Stimulated activated naive CD8-positive, alpha-beta T cell treated with anti-CD3 and anti-CD28 coated beads, Interleukin-15, amount 100 ng/mL, for 72 hours (primary cell): ENCODE results near the gene RARG.
A peak's percentile ranks its signal among the peaks of the same experiment; 100 is the strongest.

Experiments used
- ATAC-seq: fragments of 150-1000 bp; cut with Tn5 transposase; 2 replicates; pipeline ENCODE4 v1.10.0; 2021; ENCODE audit warnings: mild to moderate bottlenecking, moderate library complexity
- DNase-seq, 2 donors: peaks; one replicate each; pipeline ENCODE4 v3.0.0; 2021 to 2022
- H3K27ac Mint-ChIP-seq, 2 donors: one replicate each; pipeline ENCODE4 v1.8.0; 2022; ENCODE audit warnings: mild to moderate bottlenecking in 2 of 2, mixed read lengths in 2 of 2, moderate library complexity in 2 of 2
- H3K27me3 Mint-ChIP-seq: one replicate; pipeline ENCODE4 v1.8.0; 2022; ENCODE audit warnings: mixed read lengths
- H3K4me1 Mint-ChIP-seq: one replicate; pipeline ENCODE4 v1.8.0; 2022; ENCODE audit warnings: mild to moderate bottlenecking, mixed read lengths
- H3K4me3 Mint-ChIP-seq, 2 donors: one replicate each; pipeline ENCODE4 v1.8.0; 2022; ENCODE audit warnings: mild to moderate bottlenecking in 2 of 2, mixed read lengths in 2 of 2, moderate library complexity in 1 of 2
- H3K9me3 Mint-ChIP-seq, 2 donors: one replicate each; pipeline ENCODE4 v1.8.0; 2022; ENCODE audit warnings: mixed read lengths in 2 of 2

RARG gene

GRCh38 chr12:53221203-53222080 lies 10.6 kb downstream of the RARG start:
- Mint-ChIP-seq H3K4me3 (peak overlapping the region; percentile 91 to 98), H3K4me1 (peaks cover 78% of the 10 kb centered on the region), H3K27me3 (no peaks in the 10 kb centered on the region), H3K27ac (peak overlapping the region; percentile 94 to 96), H3K9me3 (no peaks in the 10 kb centered on the region)
- DNase-seq (peak in 1 of 2 donors; percentile 69), ATAC-seq (peak; percentile 24)

- H3K27me3 Mint-ChIP-seq = no peaks in the 10 kb centered on the region
- H3K27ac Mint-ChIP-seq = peak overlapping the region; percentile 79 to 94
- peak; percentile 75 for ATAC-seq
- DNase-seq = peak; percentile 91 to 93
- peak overlapping the region; percentile 91 to 98 for H3K4me3 Mint-ChIP-seq
- H3K9me3 Mint-ChIP-seq = no peaks in the 10 kb centered on the region
- peaks cover 79% of the 10 kb centered on the region for H3K4me1 Mint-ChIP-seq
Measured at GRCh38 chr12:53220694-53221202, 11.3 kb downstream of the RARG start.

- Mint-ChIP-seq H3K27ac (peak overlapping the region; percentile 98), H3K9me3 (no peaks in the 10 kb centered on the region)
- DNase-seq = peak; percentile 85 to 90
Measured at GRCh38 chr12:53219956-53220693, 11.9 kb downstream of the RARG start.

GRCh38 chr12:53219292-53219955 lies 12.6 kb downstream of the RARG start:
- Mint-ChIP-seq H3K4me3 (peak overlapping the region; percentile 91 to 98), H3K27me3 (no peaks in the 10 kb centered on the region), H3K27ac (peak overlapping the region; percentile 98), H3K4me1 (peaks cover 79% of the 10 kb centered on the region), H3K9me3 (no peaks in the 10 kb centered on the region)
- DNase-seq (peak in 1 of 2 donors; percentile 73), ATAC-seq (peak; percentile 44)

More at GRCh38 chr12:53219956-53220693, 11.9 kb downstream of the RARG start:
- peak overlapping the region; percentile 91 to 98 for H3K4me3 Mint-ChIP-seq
- H3K4me1 Mint-ChIP-seq = peaks cover 79% of the 10 kb centered on the region
- no peaks in the 10 kb centered on the region for H3K27me3 Mint-ChIP-seq
- peak; percentile 63 for ATAC-seq

GRCh38 chr12:53218551-53219291 lies 13.3 kb downstream of the RARG start:
- peak overlapping the region; percentile 91 to 98 for H3K4me3 Mint-ChIP-seq

GRCh38 chr12:53217931-53218307 lies 14.1 kb downstream of the RARG start:
- H3K4me3 Mint-ChIP-seq = peak overlapping the region; percentile 91 to 98
- no peaks in the 10 kb centered on the region for H3K27me3 Mint-ChIP-seq
- H3K9me3 Mint-ChIP-seq = no peaks in the 10 kb centered on the region
- ATAC-seq = no peak
- H3K4me1 Mint-ChIP-seq = peaks cover 79% of the 10 kb centered on the region
- H3K27ac Mint-ChIP-seq = peak overlapping the region; percentile 87 to 94
- no peak for DNase-seq

More at GRCh38 chr12:53218551-53219291, 13.3 kb downstream of the RARG start:
- Mint-ChIP-seq H3K27ac (peak overlapping the region; percentile 98), H3K27me3 (no peaks in the 10 kb centered on the region), H3K9me3 (no peaks in the 10 kb centered on the region), H3K4me1 (peaks cover 79% of the 10 kb centered on the region)
- no peak for DNase-seq
- no peak for ATAC-seq

- Mint-ChIP-seq H3K9me3 (no peaks in the 10 kb centered on the region), H3K4me3 (peak overlapping the region; percentile 91 to 98), H3K27me3 (no peaks in the 10 kb centered on the region), H3K27ac (peak overlapping the region; percentile 87 to 95), H3K4me1 (peaks cover 75% of the 10 kb centered on the region)
- DNase-seq (peak in 1 of 2 donors; percentile 59), ATAC-seq (no peak)
Measured at GRCh38 chr12:53217051-53217930, 14.7 kb downstream of the RARG start.

GRCh38 chr12:53215497-53215896 lies 16.5 kb downstream of the RARG start:
- H3K9me3 Mint-ChIP-seq = no peaks in the 10 kb centered on the region
- H3K27ac Mint-ChIP-seq = no peak overlapping the region
- no peaks in the 10 kb centered on the region for H3K27me3 Mint-ChIP-seq
- peaks cover 83% of the 10 kb centered on the region for H3K4me1 Mint-ChIP-seq
- H3K4me3 Mint-ChIP-seq = no peak overlapping the region
- no peak for ATAC-seq
- DNase-seq = no peak

GRCh38 chr12:53214687-53215455 lies 17.1 kb downstream of the RARG start:
- H3K4me1 Mint-ChIP-seq = peaks cover 89% of the 10 kb centered on the region
- no peak overlapping the region for H3K27ac Mint-ChIP-seq
- ATAC-seq (no peak), DNase-seq (no peak)
- no peaks in the 10 kb centered on the region for H3K9me3 Mint-ChIP-seq
- H3K27me3 Mint-ChIP-seq = no peaks in the 10 kb centered on the region
- no peak overlapping the region for H3K4me3 Mint-ChIP-seq

GRCh38 chr12:53214221-53214620 lies 17.8 kb downstream of the RARG start:
- Mint-ChIP-seq H3K27me3 (no peaks in the 10 kb centered on the region), H3K27ac (no peak overlapping the region), H3K4me3 (no peak overlapping the region), H3K9me3 (no peaks in the 10 kb centered on the region), H3K4me1 (peaks cover 92% of the 10 kb centered on the region)
- DNase-seq = no peak
- no peak for ATAC-seq

GRCh38 chr12:53213348-53213747 lies 18.7 kb downstream of the RARG start:
- ATAC-seq (peak; percentile 76), DNase-seq (peak; percentile 78 to 81)
- H3K27ac Mint-ChIP-seq = peak overlapping the region in 1 of 2 donors; percentile 64
- H3K27me3 Mint-ChIP-seq = no peaks in the 10 kb centered on the region
- H3K9me3 Mint-ChIP-seq = no peaks in the 10 kb centered on the region
- H3K4me1 Mint-ChIP-seq = peaks cover 92% of the 10 kb centered on the region
- no peak overlapping the region for H3K4me3 Mint-ChIP-seq

- DNase-seq = no peak
- Mint-ChIP-seq H3K9me3 (no peaks in the 10 kb centered on the region), H3K27me3 (no peaks in the 10 kb centered on the region), H3K4me3 (no peak overlapping the region), H3K27ac (no peak overlapping the region), H3K4me1 (peaks cover 92% of the 10 kb centered on the region)
- ATAC-seq = no peak
Measured at GRCh38 chr12:53212931-53213330, 19.1 kb downstream of the RARG start.
